Measurements from ENCODE around the gene ATP1A3.

DNA sequence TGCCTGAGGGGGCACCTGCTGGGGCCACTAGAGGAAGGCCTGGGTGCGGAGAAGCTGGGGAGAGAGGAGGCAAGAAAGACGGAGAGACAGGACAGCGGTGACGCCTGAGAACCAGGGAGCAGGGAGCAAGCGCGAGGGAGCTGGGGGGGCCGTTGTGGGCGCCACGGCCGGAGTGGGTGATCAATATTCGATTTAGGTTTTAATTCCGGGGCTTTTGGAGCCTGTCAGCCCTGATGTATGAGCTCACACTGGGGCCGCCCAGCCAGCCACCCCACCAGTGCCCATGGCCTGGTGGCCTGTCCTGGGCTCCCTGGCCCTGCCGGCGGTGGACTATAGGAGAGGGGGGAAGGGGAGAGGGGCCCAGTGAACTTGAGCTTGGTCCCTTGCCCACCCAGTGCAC lies 57.1 kb downstream of the ATP1A3 start:
- TF ChIP-seq, protein P1, sequence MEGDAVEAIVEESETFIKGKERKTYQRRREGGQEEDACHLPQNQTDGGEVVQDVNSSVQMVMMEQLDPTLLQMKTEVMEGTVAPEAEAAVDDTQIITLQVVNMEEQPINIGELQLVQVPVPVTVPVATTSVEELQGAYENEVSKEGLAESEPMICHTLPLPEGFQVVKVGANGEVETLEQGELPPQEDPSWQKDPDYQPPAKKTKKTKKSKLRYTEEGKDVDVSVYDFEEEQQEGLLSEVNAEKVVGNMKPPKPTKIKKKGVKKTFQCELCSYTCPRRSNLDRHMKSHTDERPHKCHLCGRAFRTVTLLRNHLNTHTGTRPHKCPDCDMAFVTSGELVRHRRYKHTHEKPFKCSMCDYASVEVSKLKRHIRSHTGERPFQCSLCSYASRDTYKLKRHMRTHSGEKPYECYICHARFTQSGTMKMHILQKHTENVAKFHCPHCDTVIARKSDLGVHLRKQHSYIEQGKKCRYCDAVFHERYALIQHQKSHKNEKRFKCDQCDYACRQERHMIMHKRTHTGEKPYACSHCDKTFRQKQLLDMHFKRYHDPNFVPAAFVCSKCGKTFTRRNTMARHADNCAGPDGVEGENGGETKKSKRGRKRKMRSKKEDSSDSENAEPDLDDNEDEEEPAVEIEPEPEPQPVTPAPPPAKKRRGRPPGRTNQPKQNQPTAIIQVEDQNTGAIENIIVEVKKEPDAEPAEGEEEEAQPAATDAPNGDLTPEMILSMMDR (IDR thresholded peaks at IDR 0.05): no peak
- TF ChIP-seq ZFX (IDR thresholded peaks at IDR 0.05; ENCODE audit: borderline replicate concordance): no peak
